GM21515 (cell line): ENCODE data around the gene PSMD1.

Source experiments
- ATAC-seq: cut with Tn5 transposase; IDR thresholded peaks from one replicate; pipeline ENCODE4 v1.9.1; 2021; ENCODE audit not compliant: unreplicated experiment

PSMD1 gene

DNA sequence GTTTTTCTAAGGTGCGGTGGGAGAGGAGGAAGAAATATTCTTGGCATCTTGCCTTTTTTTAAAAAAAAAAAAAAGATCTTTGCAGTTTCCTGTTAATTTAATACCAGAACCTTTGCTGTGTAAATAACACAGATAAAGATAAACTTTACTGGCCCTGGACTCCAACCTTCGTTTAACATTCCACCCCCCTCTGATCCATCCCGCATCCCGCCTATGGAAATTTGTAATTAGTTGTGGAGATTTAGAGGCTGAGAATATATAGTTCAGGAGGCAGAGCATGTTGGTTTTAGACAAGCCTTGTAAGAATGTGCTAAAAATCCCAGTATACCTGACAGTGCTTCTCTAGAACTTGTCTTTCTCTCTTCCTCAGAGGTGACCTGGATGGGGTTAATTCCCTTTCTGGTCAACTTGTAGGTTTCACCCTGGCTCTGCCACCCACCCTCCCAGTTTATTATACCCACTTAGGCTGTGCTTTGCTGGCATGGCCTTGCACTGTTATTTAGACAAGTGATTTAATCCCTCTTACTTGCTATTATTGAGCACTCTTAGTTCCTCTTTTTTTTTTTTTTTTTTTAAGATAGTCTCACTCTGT, 22.3 kb upstream of the PSMD1 start:
- ATAC-seq, result no peak

DNA sequence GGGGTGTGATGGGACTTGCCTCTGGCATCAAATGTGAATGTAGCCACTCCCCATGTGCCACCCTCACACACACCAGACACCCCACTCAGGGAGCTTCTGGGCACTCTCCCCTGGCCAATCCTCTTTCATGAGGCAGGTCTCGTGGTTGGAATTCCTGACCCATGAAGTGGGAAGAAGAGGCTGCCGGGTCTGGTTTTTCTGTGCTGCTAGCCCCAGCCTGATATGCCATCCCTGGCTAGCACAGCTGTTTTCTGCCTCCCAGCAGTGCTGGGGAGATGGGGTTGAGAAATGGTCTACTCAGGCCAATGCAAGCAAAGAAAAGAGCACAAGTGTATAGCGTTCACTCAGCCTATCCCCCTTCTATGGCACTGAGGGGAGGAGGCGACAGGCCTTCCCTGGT, 20.5 kb upstream of the PSMD1 start:
- no peak for ATAC-seq

DNA sequence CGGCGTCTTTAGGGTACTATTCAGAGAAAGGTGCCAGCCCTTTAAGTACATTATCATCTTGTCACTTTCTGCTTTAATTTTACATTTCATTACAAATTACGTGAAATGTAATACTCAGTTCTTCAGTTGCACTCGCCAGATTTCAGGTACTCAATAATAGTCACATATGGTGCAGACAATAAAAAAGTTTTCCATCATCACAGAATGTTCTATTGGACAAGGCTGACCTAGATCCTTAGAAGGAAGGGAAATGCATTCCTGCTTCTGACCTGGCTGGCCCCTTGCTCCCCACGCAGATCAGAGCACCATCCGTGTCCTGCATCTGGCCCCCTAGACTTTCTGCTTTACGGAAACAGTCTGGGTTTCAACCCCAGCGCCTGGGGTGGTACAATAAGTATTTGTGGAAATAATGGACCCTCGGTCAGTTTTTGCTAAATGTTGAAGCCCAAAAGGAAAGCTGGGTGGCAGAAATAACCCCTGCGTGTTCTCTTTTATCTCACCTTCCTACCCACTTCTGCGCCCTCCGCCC, 20.0 kb upstream of the PSMD1 start:
- ATAC-seq, result no peak

DNA sequence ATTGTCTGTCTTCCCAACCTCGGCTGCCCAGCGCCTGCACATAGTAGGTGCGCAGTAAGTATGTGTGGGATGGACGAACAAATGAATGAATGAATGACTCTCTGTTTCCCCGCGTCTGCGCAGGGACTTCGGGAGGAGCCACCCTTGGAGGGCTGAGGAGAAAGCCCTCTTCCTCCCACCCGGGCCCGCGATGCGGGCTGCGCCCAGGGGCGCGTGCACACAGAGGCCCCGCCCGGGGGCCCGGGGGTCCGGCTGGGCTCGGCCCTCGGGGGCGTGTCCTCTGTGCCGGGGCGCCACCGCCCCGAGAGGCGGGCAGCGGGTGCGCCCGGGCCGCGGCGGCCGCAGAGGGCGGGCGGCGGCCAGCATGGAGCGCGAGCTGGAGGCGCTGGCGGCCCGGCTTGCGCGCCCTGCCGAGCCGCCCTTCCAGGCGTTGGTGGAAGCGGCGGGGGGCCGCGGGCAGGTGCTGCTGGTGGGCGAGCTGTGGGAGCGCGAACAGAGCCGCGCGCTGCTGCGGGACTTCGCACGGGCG, 19.4 kb upstream of the PSMD1 start, which contains the start of gene C2orf72:
Gene C2orf72 (plus strand): TSS at position 322 of the 529 bp plus-strand sequence. CDS start 43 bp downstream, at position 365.
- no peak for ATAC-seq

- ATAC-seq, result no peak
These were observed 18.8 kb upstream of the PSMD1 start for GRCh38 chr2:231037731-231038482.

- ATAC-seq, result no peak
These were observed 18.0 kb upstream of the PSMD1 start for GRCh38 chr2:231038483-231039293.

- ATAC-seq, result no peak
These were observed 17.4 kb upstream of the PSMD1 start for GRCh38 chr2:231039294-231039664.

DNA sequence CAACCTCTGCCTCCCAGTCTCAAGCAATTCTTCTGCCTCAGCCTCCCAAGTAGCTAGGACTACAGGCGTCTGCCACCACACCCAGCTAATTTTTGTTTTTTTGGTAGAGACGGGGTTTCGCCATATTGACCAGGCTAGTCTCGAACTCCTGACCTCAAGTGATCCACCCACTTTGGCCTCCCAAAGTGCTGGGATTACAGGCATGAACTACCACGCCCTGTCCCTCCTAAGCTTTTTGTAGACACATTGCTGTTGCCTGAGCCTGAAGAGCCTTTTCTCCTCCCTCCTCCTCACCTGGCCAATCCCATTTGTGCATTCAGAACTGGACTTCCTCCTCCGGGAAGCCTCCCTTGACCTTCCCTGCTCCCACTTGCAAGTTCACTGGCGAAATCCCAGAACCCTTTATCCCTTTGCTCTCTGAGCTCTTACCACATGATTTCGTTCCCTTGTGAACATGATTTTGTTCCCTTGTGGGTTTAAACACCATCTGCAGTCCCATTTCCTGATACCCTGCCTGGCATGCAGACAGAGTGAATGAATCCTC, 16.8 kb upstream of the PSMD1 start:
- ATAC-seq, result no peak

DNA sequence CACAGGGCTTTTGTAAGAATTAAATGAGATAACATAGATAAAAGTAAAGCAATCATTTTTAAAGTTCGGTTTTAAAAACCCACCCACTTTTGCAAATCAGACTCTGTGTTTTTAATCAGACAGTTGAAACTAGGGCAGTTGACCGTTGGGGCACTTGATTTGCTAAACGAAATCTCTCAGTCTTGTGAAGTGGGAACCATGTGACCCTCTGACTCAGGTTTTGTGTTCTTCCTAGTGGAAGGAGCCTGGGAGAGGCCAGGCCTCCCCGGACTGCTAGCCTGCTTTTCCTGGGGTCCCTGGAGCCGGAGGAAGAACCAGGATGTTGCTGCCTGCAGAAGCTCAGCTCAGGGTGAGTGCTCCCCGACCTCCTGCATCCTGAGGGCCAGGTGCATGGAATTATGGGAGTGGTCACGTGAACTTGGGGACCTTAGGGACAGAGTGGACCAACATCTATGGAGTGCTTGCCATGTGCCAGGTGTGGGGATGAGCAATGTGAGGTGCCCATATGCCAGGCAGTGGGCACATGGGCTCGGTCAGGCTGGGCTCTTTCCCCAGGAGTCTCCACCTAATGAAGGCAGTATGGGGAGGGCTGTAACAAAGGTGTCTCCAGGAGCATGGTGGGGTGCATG, 15.5 kb upstream of the PSMD1 start:
- ATAC-seq, result no peak

DNA sequence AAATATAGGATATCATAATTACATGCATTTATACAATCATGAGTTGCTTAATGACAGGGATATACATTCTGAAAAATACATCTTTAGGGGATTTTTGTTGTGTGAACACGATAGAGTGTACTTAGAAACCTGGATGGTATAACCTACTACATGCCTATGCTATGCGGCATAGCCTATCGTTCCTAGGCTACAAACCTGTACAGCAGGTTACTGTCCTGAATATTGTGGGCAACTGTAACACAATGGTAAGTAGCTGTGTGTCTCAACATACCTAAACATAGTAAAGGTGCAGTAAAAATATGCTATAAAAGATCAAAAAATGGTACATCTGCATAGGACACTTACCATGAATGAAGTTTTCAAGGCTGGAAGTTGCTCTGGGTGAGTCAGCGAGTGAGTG, 12.9 kb upstream of the PSMD1 start:
- ATAC-seq, result no peak

- ATAC-seq, result no peak
These were observed 9.8 kb upstream of the PSMD1 start for GRCh38 chr2:231046916-231047273.

GRCh38 chr2:231047274-231047922, 9.3 kb upstream of the PSMD1 start:
- ATAC-seq, result no peak

- no peak for ATAC-seq
These were observed 8.4 kb upstream of the PSMD1 start for GRCh38 chr2:231047923-231048915.

- ATAC-seq, result no peak
These were observed 7.2 kb upstream of the PSMD1 start for GRCh38 chr2:231049286-231050017.

- ATAC-seq, result no peak
These were observed 6.4 kb upstream of the PSMD1 start for GRCh38 chr2:231050018-231050901.

- no peak for ATAC-seq
These were observed 5.6 kb upstream of the PSMD1 start for GRCh38 chr2:231051116-231051515.
